Smooth muscle cell (in vitro differentiated cells): ENCODE measurements around the gene DUSP6. TPM values are rescaled to one million over a fixed set of nuclear protein-coding genes. Genes with fewer than 3 reads are reported as not detected.

Experiments used
- DNase-seq: peaks from one replicate; lab custom pipeline; 2025; ENCODE audit not compliant: unreplicated experiment; lab: John Stamatoyannopoulos, UW
- H2AFZ ChIP-seq: fragments of 200-600 bp; sonication (generic); 2 replicates; pipeline ENCODE4 v1.6.0; 2016; ENCODE audit warnings: antibody characterized with exemption, low read depth, mild to moderate bottlenecking
- H3F3A ChIP-seq: fragments of 200-600 bp; sonication (generic); 2 replicates; pipeline ENCODE4 v1.6.0; 2017; ENCODE audit warnings: antibody characterized with exemption, low read depth
- H3K27ac ChIP-seq: fragments of 200-600 bp; sonication (generic); 2 replicates; pipeline ENCODE4 v1.5.1; 2016; ENCODE audit warnings: low read depth, mild to moderate bottlenecking
- H3K27me3 ChIP-seq: fragments of 200-600 bp; sonication (generic); 2 replicates; pipeline ENCODE4 v1.6.1; 2016; ENCODE audit warnings: low read depth, mild to moderate bottlenecking
- H3K36me3 ChIP-seq: fragments of 200-600 bp; sonication (generic); 2 replicates; pipeline ENCODE4 v1.5.1; 2016; ENCODE audit warnings: low read depth
- H3K4me1 ChIP-seq: fragments of 200-600 bp; sonication (generic); 2 replicates; pipeline ENCODE4 v1.5.1; 2016; ENCODE audit warnings: low read depth
- H3K4me2 ChIP-seq: fragments of 200-600 bp; sonication (generic); 2 replicates; pipeline ENCODE4 v1.6.0; 2016; ENCODE audit warnings: mild to moderate bottlenecking
- H3K4me3 ChIP-seq: fragments of 200-600 bp; sonication (generic); 2 replicates; pipeline ENCODE4 v1.5.1; 2016; ENCODE audit warnings: mild to moderate bottlenecking
- H3K79me2 ChIP-seq: fragments of 200-600 bp; sonication (generic); 2 replicates; pipeline ENCODE4 v1.6.0; 2016; ENCODE audit warnings: low read depth, mild to moderate bottlenecking
- H3K9ac ChIP-seq: fragments of 200-600 bp; sonication (generic); 2 replicates; pipeline ENCODE4 v1.6.0; 2016; ENCODE audit warnings: low read depth
- H3K9me3 ChIP-seq: fragments of 200-600 bp; sonication (generic); replicated peaks from 2 replicates; pipeline ENCODE4 v1.5.1; 2016; ENCODE audit warnings: low read depth
- H4K20me1 ChIP-seq: fragments of 200-600 bp; sonication (generic); 2 replicates; pipeline ENCODE4 v1.6.0; 2016; ENCODE audit warnings: low read depth
- WGBS: methylation state at CpG from one replicate; pipeline ENCODE4 v1.1.7; 2016; ENCODE audit warnings: low lambda C conversion rate; 5-methylcytosine and 5-hydroxymethylcytosine counted together
- polyA plus RNA-seq: library from polyadenylated mRNA; unstranded; fragments of >200 nt; fragmentation: Nextera tagmentation; extraction: Ambion mirVana; gene quantifications from 2 replicates; pipeline ENCODE4 v1.2.1, GENCODE V29; 2016
- total RNA-seq: library from RNA; depleted of rRNA; stranded (reverse); fragments of >200 nt; gene quantifications from 2 replicates; pipeline ENCODE4 v1.2.3, GENCODE V29; 2014
- TF ChIP-seq, protein P1 (sequence below): fragments of 200-600 bp; sonication (generic); IDR thresholded peaks from 2 replicates; pipeline ENCODE4 v1.5.1; 2017; ENCODE audit warnings: borderline replicate concordance, mild to moderate bottlenecking, antibody characterized with exemption; ENCODE audit not compliant: insufficient read depth, poor library complexity, severe bottlenecking

Gene DUSP6
- total and polyA plus RNA-seq, 2 experiments from 2014 or later, result 147 to 192 TPM

- H3K36me3 ChIP-seq, result no peaks in the 10 kb centered on the region
- no peak overlapping the region for H3K9ac ChIP-seq
- H4K20me1 ChIP-seq, result no peaks in the 10 kb centered on the region
- TF ChIP-seq, protein P1, sequence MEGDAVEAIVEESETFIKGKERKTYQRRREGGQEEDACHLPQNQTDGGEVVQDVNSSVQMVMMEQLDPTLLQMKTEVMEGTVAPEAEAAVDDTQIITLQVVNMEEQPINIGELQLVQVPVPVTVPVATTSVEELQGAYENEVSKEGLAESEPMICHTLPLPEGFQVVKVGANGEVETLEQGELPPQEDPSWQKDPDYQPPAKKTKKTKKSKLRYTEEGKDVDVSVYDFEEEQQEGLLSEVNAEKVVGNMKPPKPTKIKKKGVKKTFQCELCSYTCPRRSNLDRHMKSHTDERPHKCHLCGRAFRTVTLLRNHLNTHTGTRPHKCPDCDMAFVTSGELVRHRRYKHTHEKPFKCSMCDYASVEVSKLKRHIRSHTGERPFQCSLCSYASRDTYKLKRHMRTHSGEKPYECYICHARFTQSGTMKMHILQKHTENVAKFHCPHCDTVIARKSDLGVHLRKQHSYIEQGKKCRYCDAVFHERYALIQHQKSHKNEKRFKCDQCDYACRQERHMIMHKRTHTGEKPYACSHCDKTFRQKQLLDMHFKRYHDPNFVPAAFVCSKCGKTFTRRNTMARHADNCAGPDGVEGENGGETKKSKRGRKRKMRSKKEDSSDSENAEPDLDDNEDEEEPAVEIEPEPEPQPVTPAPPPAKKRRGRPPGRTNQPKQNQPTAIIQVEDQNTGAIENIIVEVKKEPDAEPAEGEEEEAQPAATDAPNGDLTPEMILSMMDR, result no peak
- WGBS, result 84% methylated on average over 4 of the region's 4 CpGs
- no peaks in the 10 kb centered on the region for H3K9me3 ChIP-seq
- H2AFZ ChIP-seq, result no peak overlapping the region
- H3K79me2 ChIP-seq, result no peaks in the 10 kb centered on the region
- no peaks in the 10 kb centered on the region for H3K4me1 ChIP-seq
- no peak overlapping the region for H3K4me3 ChIP-seq
- DNase-seq, result no peak
- H3K4me2 ChIP-seq, result no peak overlapping the region
- peaks cover 8% of the 10 kb centered on the region for H3F3A ChIP-seq
- no peak overlapping the region for H3K27ac ChIP-seq
- no peaks in the 10 kb centered on the region for H3K27me3 ChIP-seq
Observed at GRCh38 chr12:89395712-89396111, 43.4 kb upstream of the DUSP6 start.

DNA sequence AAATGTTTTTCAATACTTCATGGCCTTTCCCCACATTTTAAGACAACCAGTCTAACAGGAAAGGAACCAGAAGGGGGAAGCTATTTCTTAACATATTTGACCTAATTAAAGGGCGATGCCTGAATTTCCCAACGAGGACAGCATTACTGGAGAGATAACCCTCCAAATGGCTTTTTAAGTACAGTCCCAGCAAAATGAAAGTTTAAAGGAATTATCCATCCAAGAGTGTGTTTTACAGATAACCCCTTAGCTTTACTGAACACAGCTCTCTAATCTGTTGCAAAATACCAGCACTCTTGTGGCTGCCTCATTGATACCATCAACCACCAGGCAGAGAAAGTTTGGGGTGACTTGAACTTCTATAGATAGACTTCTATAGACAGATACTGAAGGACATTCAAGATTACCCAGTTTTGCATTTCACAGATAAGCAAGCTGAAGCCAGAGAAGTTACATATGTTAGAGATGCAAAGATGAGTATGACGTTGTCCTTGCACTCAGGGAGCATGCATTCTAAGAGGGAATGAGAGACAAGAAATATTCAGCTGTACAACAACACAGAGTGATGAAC lies 41.3 kb upstream of the DUSP6 start:
- DNase-seq, result no peak
- no peaks in the 10 kb centered on the region for H3K9me3 ChIP-seq
- H4K20me1 ChIP-seq, result no peaks in the 10 kb centered on the region
- H3K79me2 ChIP-seq, result no peaks in the 10 kb centered on the region
- no peak overlapping the region for H2AFZ ChIP-seq
- peak overlapping the region; percentile 36 for H3K4me2 ChIP-seq
- peak overlapping the region; percentile 42 for H3K27ac ChIP-seq
- 11% methylated on average over 3 of the region's 3 CpGs for WGBS
- H3K4me1 ChIP-seq, result no peaks in the 10 kb centered on the region
- H3K27me3 ChIP-seq, result no peaks in the 10 kb centered on the region
- TF ChIP-seq, protein P1, result no peak
- no peak overlapping the region for H3K4me3 ChIP-seq
- no peaks in the 10 kb centered on the region for H3K36me3 ChIP-seq
- no peak overlapping the region for H3K9ac ChIP-seq
- H3F3A ChIP-seq, result peaks cover 12% of the 10 kb centered on the region

GRCh38 chr12:89392391-89392790 lies 40.1 kb upstream of the DUSP6 start:
- Histone ChIP-seq H3F3A (peaks cover 12% of the 10 kb centered on the region), H3K9ac (no peak overlapping the region), H3K27me3 (no peaks in the 10 kb centered on the region), H3K4me3 (no peak overlapping the region), H2AFZ (no peak overlapping the region), H3K27ac (peak overlapping the region; percentile 94), H3K4me2 (peak overlapping the region; percentile 54), H3K79me2 (no peaks in the 10 kb centered on the region), H3K4me1 (no peaks in the 10 kb centered on the region), H4K20me1 (no peaks in the 10 kb centered on the region), H3K36me3 (no peaks in the 10 kb centered on the region), H3K9me3 (no peaks in the 10 kb centered on the region)
- TF ChIP-seq, protein P1, result no peak
- WGBS, result 100% methylated on average over 3 of the region's 3 CpGs
- DNase-seq, result no peak

DNA sequence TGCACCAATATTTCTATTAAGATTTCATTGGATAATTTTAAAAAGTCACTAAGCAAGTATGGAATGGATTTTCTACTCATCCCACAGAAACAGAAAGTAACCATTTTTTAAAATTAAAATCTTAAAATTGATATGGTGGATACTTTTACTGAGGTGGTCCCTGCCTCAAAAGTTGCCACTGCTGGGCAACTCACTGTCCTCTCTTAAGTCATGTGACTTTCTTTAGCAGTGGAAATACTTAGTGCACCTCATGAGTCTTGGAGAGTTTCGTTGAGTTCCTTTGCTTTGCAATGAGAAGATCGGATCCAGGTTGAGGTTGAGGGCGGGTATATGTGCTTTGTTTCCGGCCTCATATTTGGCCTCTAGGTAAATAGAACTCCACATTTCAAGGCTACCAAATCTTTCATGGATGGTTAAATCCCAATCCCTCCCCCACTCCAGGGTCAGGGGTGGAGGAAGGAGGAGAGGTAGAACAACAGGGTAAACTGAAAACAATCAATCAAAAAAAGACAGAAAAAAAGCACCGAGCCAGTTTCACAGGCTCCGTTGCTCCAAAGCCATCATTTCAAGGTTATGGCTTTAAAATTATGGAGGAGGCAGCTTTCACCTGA lies 39.5 kb upstream of the DUSP6 start:
- H3K9ac ChIP-seq, result no peak overlapping the region
- no peaks in the 10 kb centered on the region for H3K9me3 ChIP-seq
- H3K27ac ChIP-seq, result peak overlapping the region; percentile 94
- DNase-seq, result no peak
- WGBS, result 92% methylated on average over 6 of the region's 6 CpGs
- no peaks in the 10 kb centered on the region for H3K79me2 ChIP-seq
- no peak overlapping the region for H3K4me3 ChIP-seq
- H2AFZ ChIP-seq, result no peak overlapping the region
- H3K4me1 ChIP-seq, result peaks cover under 1% of the 10 kb centered on the region
- H4K20me1 ChIP-seq, result no peaks in the 10 kb centered on the region
- H3K4me2 ChIP-seq, result peak overlapping the region; percentile 54
- TF ChIP-seq, protein P1, result no peak
- no peaks in the 10 kb centered on the region for H3K36me3 ChIP-seq
- H3F3A ChIP-seq, result peaks cover 12% of the 10 kb centered on the region
- H3K27me3 ChIP-seq, result no peaks in the 10 kb centered on the region
